Astrocyte (in vitro differentiated cells and primary cell): Measurements from ENCODE around the gene MSMO1. TPM values are rescaled to one million over a fixed set of nuclear protein-coding genes. Genes with fewer than 3 reads are reported as not detected.

ENCODE experiments used
- DNase-seq: peaks from one replicate; pipeline ENCODE4 v3.0.0-alpha.2; 2010; ENCODE audit warnings: low read depth
- FAIRE-seq: peaks from 2 replicates; lab custom pipeline; 2011; peaks lifted over from hg19 to GRCh38; lab: Jason Lieb, UNC
- H2AFZ ChIP-seq: 2 replicates; pipeline ENCODE4 v1.6.0; 2012; ENCODE audit warnings: low read depth, low read length, inconsistent platforms
- H3K27ac ChIP-seq: 2 replicates; pipeline ENCODE4 v1.5.1; 2011; ENCODE audit warnings: low read depth, low read length, inconsistent platforms
- H3K27me3 ChIP-seq: 2 replicates; pipeline ENCODE4 v1.6.0; 2011; ENCODE audit warnings: low read length, inconsistent platforms; ENCODE audit not compliant: insufficient read depth
- H3K36me3 ChIP-seq: 2 replicates; pipeline ENCODE4 v1.5.1; 2011; ENCODE audit warnings: low read length, inconsistent platforms; ENCODE audit not compliant: insufficient read depth
- H3K4me1 ChIP-seq: 2 replicates; pipeline ENCODE4 v1.5.1; 2011; ENCODE audit warnings: low read length, inconsistent platforms; ENCODE audit not compliant: insufficient read depth
- H3K4me2 ChIP-seq: 2 replicates; pipeline ENCODE4 v1.6.0; 2012; ENCODE audit warnings: low read length, inconsistent platforms
- H3K4me3 ChIP-seq: 2 replicates; pipeline ENCODE4 v1.5.1; 2011; ENCODE audit warnings: low read depth, mild to moderate bottlenecking, low read length, inconsistent platforms; ENCODE audit not compliant: insufficient read depth
- H3K79me2 ChIP-seq: 2 replicates; pipeline ENCODE4 v1.6.0; 2012; ENCODE audit warnings: mild to moderate bottlenecking, low read length, inconsistent platforms; ENCODE audit not compliant: insufficient read depth
- H3K9ac ChIP-seq: 2 replicates; pipeline ENCODE4 v1.6.0; 2012; ENCODE audit warnings: mild to moderate bottlenecking, low read length, inconsistent platforms
- H3K9me3 ChIP-seq: 2 replicates; pipeline ENCODE4 v1.5.1; 2012; ENCODE audit warnings: low read depth, mild to moderate bottlenecking, low read length, inconsistent platforms; ENCODE audit not compliant: insufficient read depth
- H4K20me1 ChIP-seq: 2 replicates; pipeline ENCODE4 v1.6.0; 2012; ENCODE audit warnings: low read length, inconsistent platforms; ENCODE audit not compliant: insufficient read depth
- H3K27ac Mint-ChIP-seq: one replicate; pipeline ENCODE4 v1.8.0; 2021; ENCODE audit warnings: mild to moderate bottlenecking, mixed read lengths; ENCODE audit not compliant: unreplicated experiment
- H3K27me3 Mint-ChIP-seq: one replicate; pipeline ENCODE4 v1.8.0; 2021; ENCODE audit warnings: low read depth, mixed read lengths; ENCODE audit not compliant: unreplicated experiment
- H3K36me3 Mint-ChIP-seq: one replicate; pipeline ENCODE4 v1.8.0; 2021; ENCODE audit warnings: low read depth, mixed read lengths; ENCODE audit not compliant: unreplicated experiment
- H3K4me1 Mint-ChIP-seq: one replicate; pipeline ENCODE4 v1.8.0; 2021; ENCODE audit warnings: low read depth, mixed read lengths; ENCODE audit not compliant: unreplicated experiment
- H3K4me3 Mint-ChIP-seq: one replicate; pipeline ENCODE4 v1.8.0; 2021; ENCODE audit warnings: mild to moderate bottlenecking, moderate library complexity, mixed read lengths; ENCODE audit not compliant: unreplicated experiment
- H3K9me3 Mint-ChIP-seq: one replicate; pipeline ENCODE4 v1.8.0; 2021; ENCODE audit warnings: mild to moderate bottlenecking, mixed read lengths; ENCODE audit not compliant: unreplicated experiment
- EZH2 ChIP-seq: IDR thresholded peaks from 2 replicates; pipeline ENCODE4 v1.6.1; 2012; ENCODE audit warnings: mild to moderate bottlenecking, low read length, inconsistent platforms; ENCODE audit not compliant: insufficient read depth
- total RNA-seq: library from RNA; stranded (reverse); gene quantifications from 2 replicates; pipeline ENCODE4 v1.2.1, GENCODE V29; 2021
- TF ChIP-seq, protein P1 (sequence below): IDR thresholded peaks from 2 replicates; pipeline ENCODE4 v1.5.1; 2011; ENCODE audit warnings: low read depth, mild to moderate bottlenecking, inconsistent platforms, low read length, moderate library complexity; ENCODE audit not compliant: insufficient read depth

MSMO1 gene
- total RNA-seq, 1 donor from 2014 or later: 179 TPM

DNA sequence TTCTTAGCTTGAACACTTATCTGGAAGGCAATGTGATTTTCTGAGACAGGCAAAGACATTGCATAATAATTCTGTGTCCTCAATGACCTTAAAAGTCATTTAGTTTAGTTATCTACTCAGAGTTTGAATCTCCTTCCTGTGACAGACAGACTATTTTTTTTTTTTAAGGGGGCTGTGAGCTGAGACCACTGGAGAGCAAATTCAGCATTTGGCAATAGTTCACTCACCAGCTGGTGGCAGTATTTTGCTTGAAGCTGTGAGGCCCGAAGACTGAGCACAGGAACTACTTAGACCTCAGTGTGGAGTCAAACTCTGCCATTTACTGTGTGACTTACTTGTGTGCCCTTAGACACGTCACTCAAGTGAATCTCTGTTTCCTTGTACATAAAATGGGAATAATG is 28.4 kb downstream of the MSMO1 start:
- Mint-ChIP-seq H3K27me3 (no peaks in the 10 kb centered on the region), H3K4me3 (no peak overlapping the region), H3K36me3 (no peaks in the 10 kb centered on the region), H3K27ac (no peak overlapping the region), H3K4me1 (peaks cover 23% of the 10 kb centered on the region), H3K9me3 (no peaks in the 10 kb centered on the region)
- no peaks in the 10 kb centered on the region for H3K9me3 ChIP-seq
- H3K4me1 ChIP-seq: no peaks in the 10 kb centered on the region
- H2AFZ ChIP-seq: no peak overlapping the region
- TF ChIP-seq, protein P1, sequence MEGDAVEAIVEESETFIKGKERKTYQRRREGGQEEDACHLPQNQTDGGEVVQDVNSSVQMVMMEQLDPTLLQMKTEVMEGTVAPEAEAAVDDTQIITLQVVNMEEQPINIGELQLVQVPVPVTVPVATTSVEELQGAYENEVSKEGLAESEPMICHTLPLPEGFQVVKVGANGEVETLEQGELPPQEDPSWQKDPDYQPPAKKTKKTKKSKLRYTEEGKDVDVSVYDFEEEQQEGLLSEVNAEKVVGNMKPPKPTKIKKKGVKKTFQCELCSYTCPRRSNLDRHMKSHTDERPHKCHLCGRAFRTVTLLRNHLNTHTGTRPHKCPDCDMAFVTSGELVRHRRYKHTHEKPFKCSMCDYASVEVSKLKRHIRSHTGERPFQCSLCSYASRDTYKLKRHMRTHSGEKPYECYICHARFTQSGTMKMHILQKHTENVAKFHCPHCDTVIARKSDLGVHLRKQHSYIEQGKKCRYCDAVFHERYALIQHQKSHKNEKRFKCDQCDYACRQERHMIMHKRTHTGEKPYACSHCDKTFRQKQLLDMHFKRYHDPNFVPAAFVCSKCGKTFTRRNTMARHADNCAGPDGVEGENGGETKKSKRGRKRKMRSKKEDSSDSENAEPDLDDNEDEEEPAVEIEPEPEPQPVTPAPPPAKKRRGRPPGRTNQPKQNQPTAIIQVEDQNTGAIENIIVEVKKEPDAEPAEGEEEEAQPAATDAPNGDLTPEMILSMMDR: peak; percentile 41
- TF ChIP-seq EZH2: no peak
- H3K27me3 ChIP-seq: no peaks in the 10 kb centered on the region
- FAIRE-seq (no peak), DNase-seq (peak; percentile 40)
- H4K20me1 ChIP-seq: no peaks in the 10 kb centered on the region
- no peak overlapping the region for H3K9ac ChIP-seq
- H3K4me2 ChIP-seq: no peak overlapping the region
- no peaks in the 10 kb centered on the region for H3K79me2 ChIP-seq
- no peak overlapping the region for H3K4me3 ChIP-seq
- no peaks in the 10 kb centered on the region for H3K36me3 ChIP-seq
- no peak overlapping the region for H3K27ac ChIP-seq

DNA sequence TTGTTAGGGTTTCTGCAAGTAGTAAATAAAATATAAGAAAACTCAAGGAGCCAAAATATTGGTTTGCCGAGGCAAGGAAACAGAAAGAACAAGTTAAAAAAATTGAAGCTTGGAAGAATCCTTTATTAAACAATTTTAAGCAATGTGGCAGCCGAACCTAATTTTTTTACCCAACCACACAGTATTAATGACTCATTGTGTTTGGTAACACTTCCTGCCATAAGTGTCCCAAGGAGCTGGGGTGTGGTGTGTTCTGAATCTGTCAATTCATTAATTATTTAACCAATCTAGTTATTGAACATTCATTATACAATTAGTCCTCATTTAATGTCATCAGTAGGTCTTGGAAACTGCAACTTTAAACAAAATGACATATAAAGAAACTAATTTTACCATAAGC is 32.0 kb downstream of the MSMO1 start:
- Histone ChIP-seq H4K20me1 (no peaks in the 10 kb centered on the region), H2AFZ (no peak overlapping the region), H3K27ac (no peak overlapping the region), H3K4me1 (no peaks in the 10 kb centered on the region), H3K79me2 (no peaks in the 10 kb centered on the region), H3K4me2 (no peak overlapping the region), H3K36me3 (no peaks in the 10 kb centered on the region), H3K9ac (no peak overlapping the region), H3K27me3 (no peaks in the 10 kb centered on the region), H3K9me3 (no peaks in the 10 kb centered on the region), H3K4me3 (no peak overlapping the region)
- DNase-seq (peak; percentile 49), FAIRE-seq (no peak)
- Mint-ChIP-seq H3K27ac (peak overlapping the region; percentile 53), H3K36me3 (no peaks in the 10 kb centered on the region), H3K27me3 (no peaks in the 10 kb centered on the region), H3K4me3 (no peak overlapping the region), H3K9me3 (no peaks in the 10 kb centered on the region), H3K4me1 (peaks cover 27% of the 10 kb centered on the region)
- TF ChIP-seq EZH2: no peak
- TF ChIP-seq, protein P1: no peak

GRCh38 chr4:165360041-165360695 is 32.7 kb downstream of the MSMO1 start:
- no peaks in the 10 kb centered on the region for H3K79me2 ChIP-seq
- no peak overlapping the region for H3K4me3 ChIP-seq
- H3K27me3 Mint-ChIP-seq: no peaks in the 10 kb centered on the region
- no peaks in the 10 kb centered on the region for H3K27me3 ChIP-seq
- peak overlapping the region; percentile 53 for H3K27ac Mint-ChIP-seq
- H3K36me3 Mint-ChIP-seq: no peaks in the 10 kb centered on the region
- no peak overlapping the region for H2AFZ ChIP-seq
- FAIRE-seq (no peak), DNase-seq (peak; percentile 60)
- H4K20me1 ChIP-seq: no peaks in the 10 kb centered on the region
- no peak overlapping the region for H3K4me2 ChIP-seq
- H3K9me3 Mint-ChIP-seq: no peaks in the 10 kb centered on the region
- TF ChIP-seq, protein P1: no peak
- no peak for TF ChIP-seq EZH2
- H3K4me1 Mint-ChIP-seq: peaks cover 27% of the 10 kb centered on the region
- no peak overlapping the region for H3K4me3 Mint-ChIP-seq
- no peak overlapping the region for H3K9ac ChIP-seq
- no peaks in the 10 kb centered on the region for H3K9me3 ChIP-seq
- H3K4me1 ChIP-seq: no peaks in the 10 kb centered on the region
- no peak overlapping the region for H3K27ac ChIP-seq
- H3K36me3 ChIP-seq: no peaks in the 10 kb centered on the region
